AG08395 (cell line): ENCODE results near the gene SCUBE1.

Source experiments
- DNase-seq: peaks from one replicate; pipeline ENCODE4 v3.0.0; 2012; ENCODE audit warnings: mixed read lengths, low spot score

The SCUBE1 gene

DNA sequence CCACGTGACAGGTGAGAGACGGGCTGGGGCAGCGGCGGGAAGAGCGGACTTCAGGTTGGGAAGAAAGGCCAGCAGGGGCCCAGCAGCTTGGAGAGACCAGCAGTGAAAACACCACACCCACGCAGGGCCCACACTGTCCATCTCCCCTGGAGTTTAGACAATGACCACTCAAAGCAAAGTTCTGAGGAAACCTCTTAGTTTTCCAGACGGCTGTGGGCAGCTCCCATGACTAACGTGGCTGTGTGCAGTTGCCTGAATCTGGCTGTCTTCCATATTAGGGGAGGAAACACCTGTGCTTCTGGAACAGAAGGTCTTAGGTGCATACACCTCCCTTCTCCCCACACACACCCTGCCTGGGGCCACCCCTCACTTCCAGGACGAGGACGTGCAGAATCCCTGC is 85.6 kb downstream of the SCUBE1 start:
- no peak for DNase-seq

DNA sequence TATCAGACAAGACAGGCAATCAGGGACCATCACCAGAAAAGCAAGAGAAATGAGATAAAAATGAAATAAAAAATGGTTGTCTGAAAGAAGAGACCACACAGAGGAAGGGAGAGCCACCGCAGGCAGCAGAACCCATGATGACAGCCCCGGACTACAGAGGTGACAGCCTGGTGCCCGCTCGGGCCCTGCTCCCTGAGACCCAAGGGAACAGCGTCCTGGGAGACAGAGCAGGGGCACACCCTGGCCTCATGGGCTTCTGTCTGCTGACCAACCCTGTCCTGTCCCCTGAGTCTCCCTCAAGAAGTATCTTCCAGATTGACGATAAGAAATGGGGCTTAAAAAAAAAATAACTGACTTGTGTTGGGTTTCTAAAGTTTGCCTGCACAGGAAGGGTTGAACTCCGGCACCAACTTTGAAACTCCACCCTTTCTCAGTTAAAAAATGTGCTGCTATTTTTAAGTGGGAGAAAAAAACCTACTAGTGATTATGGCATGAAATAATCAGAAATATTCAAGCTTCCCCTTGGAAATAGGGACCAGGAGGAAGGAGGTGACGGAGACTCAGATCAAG is 86.1 kb downstream of the SCUBE1 start:
- no peak for DNase-seq

DNA sequence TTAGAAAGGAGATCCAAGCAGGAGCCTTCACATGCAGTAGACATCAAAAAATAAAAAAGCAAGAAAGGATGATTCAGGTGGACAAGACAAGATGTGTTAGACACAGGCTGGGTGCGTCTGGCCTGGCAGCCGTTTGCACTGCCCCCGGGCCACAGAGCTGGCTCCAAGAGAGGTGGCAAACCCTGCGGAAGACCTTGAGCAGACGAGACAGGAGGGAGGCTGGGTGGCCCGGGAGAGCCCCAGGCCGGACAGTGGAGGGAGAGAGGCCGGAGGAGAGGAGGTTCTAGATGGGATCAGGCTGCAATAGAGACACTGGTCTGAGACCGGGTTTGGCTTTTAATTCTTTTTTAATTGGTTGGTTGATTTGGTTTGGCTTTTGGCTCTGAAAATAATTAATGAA is 86.6 kb downstream of the SCUBE1 start:
- DNase-seq = no peak

DNA sequence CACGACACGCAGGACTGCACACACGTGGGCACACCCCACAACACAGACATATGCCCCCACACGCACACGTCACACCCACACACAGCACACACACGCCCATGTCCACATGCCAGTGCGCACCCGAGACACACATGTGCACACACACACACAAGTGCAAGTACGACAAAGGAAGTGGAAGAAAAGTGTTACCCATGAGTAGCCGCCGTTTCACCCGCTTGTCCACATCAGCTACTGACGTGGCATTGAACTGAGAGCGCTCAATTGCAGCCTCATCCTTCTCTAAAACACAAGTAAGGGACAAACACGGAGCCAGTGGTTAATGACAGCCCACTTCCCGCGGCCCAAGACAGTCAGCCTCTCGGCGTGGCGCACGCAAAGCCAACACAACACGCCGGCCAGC is 87.9 kb downstream of the SCUBE1 start:
- no peak for DNase-seq

DNA sequence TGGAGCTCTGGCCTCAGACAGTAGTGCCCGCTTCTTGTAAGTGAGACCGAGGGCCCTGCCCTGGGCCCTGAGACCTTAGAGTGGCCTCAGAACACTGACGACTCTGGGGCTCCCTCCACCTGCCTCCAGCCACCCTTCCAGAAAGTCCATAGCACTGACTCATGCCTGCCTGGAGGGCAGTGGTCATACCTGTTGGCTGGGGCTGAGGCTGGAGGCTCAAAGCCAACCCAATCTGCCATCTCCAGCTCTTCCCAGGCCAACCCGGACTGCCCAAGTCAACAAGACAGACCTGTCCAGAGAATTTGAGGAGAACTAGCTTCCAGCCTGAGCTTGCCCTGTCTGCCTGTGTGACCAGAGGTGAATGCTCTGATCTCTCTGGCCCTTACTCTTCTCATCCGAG is 89.3 kb downstream of the SCUBE1 start:
- DNase-seq = no peak

DNA sequence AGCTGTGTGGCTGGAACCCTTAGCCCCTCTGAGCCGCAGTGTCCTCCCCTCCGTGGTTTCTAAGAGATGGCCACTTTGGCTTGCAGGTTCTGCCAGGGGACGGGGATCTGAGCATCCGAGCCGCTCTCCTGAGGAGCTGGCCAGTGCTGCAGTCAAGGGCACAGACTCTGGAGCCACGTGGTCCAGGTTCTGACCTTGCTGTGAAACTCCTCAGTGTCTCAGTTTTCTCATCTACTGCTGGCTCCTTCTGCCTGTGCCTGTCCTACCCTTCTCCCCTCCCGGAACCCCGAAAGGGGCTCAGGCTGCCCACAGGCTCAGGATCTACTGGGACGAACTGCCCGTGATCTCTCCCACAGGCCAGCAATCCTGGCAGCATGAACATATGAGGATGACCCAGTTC is 90.9 kb downstream of the SCUBE1 start:
- no peak for DNase-seq

DNA sequence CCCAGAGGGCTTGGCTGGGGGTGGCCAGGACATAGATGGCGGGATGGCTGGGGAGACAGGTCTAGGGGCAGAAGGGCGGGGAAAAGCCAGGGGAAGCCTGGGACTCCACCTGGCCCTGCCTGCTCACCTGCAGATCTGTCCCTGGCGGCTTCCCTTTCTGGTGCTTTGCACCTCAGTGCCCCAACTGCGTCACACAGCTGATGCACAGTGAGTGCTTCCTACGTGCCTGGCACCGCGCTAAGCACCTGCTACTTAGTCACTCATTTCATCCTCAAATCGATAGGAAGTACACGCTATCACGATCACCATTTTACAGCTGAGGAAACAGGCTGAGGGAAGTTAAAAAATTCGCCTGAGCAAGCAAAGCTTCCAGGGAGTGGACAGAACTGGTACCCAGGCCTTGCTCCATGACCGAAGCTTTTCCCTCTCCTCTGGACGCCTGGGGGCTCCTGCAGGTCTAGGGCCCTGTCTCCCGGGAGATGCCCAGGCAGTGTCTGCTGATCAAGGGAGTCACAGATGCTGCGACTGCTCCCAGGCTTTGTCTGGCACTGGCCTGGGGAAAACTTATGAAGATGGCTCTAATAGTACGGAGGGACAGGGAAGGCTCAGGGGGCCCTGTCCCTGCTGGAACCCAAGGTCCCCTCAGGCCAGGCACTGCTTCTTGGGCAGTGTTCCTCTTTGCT is 93.2 kb downstream of the SCUBE1 start:
- DNase-seq = no peak

DNA sequence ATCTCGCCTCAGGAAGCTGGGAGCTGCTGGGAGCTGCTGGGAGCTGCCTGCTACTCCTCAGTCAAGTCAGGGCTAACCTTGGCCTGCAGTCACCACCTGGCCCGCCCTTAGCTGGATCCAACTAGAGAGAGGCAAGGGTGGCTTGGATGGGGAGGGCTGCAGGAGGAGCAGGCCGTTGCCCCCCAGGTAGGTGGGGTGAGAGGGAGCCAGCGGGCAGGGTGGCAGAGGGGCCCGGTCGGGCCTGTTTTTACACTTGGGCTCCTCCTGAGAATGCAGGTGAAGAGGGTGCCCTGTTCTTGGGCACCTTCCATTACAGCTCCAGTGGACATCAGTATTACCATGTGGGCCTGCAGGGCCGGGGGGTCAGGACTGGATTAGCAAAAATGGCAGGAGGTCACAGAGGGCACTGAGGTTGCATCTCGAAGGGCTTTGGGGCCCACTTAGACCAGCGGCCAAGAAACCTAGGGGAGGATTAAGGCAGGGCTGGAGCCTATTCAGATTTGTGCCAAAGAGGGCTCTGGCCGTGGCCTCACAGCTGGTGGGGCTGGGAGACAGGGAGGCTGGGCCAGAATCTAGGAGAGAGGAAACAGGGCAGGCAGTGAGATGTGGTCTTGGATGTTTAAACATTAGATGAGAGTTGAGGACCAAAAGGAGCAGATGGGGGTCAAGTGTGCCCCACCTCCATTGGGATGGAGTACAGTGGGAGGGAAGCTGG is 95.5 kb downstream of the SCUBE1 start:
- DNase-seq = no peak

DNA sequence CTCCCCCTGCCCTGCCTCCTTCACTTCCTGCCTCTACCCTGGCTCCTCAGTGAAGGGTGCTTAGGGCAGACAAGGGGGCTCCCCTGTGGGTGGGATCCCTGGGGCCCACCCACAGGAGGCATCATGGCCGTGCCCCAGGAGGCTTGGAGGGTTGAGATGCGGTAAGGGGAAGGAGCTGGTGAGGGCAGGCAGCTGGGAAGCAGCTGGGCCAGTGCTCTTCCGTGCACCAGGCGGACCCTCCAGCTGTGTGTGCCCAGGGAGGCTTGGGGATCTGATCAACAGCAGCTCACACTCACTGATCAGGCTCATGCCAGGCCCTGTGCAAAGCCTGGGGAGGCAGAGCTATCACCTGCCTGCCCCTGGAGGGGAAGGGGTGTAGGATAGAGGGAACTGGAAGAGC is 97.0 kb downstream of the SCUBE1 start:
- DNase-seq = no peak

DNA sequence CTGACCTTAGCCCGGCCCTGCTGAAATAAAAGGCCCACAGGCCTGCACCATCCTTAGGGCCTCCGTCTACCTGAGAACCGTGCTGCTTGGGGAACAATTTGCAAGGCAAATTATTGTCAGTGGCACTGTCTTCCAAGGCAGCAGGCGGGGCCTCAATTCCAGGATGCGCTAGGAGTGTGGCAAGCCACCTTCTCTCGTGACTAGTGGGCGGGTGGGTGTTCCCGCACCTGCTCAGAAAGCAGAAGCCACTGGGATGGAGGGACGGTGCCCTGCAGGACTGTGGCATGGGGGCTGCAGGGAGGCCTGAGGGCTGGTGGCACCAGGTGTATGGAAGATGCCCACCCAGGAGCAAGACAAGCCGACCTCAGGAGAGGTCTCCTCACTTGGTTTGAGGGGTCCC is 97.5 kb downstream of the SCUBE1 start:
- no peak for DNase-seq

DNA sequence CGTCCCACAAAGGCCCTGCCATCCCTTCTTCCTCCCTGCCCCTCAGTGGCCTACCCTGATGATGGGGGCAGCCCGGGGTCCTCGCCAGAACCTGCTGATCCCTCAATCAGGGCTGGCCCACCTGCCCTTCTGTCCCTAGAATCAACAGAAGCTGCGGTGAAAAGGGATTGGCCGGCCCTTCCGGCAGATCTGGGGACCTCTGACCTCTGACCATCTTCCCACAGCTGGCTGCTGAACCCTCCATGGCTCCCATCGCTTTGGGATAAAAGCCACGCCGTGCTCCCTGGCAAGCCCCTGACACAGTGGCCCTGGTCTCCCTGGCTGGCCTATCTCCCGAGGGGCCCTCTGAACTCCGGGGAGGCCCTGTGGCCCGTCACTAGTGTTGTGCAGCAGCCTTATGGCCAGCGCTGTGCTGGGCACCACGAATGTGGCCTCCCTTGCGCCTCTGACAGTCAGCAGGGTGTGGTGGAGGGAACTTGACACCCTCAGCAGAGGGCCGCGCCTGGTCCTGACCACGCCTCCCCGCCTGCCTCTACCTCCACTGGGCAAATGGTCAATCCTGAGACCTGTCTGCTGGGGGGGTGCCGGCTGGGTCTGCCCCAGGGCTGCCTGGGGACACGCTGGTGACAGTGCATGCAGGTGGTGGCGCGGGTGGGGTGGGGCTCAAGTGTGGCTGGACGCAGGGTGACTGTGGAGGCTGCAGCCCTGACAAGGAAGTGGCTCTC is 98.2 kb downstream of the SCUBE1 start:
- DNase-seq = no peak

DNA sequence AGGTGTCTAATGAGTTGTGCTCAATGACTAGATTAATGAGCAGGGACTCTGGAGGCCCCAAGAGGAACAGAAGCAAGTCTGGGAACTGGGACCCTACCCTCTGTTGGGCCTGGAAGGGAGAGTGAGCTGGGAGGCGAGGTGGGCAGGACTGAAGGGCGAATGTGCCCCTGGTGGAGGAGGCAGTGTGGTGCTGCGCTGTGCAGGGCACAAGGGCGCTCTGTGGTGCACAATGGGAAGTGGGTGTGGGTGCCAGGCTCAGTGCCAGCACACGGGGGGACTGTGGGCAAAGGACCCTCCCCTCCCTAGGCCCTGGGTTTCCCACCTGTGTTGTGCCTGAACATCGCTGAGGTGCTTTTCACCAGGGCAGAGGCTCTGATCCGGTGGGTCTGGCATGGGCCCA is 98.8 kb downstream of the SCUBE1 start:
- no peak for DNase-seq

DNA sequence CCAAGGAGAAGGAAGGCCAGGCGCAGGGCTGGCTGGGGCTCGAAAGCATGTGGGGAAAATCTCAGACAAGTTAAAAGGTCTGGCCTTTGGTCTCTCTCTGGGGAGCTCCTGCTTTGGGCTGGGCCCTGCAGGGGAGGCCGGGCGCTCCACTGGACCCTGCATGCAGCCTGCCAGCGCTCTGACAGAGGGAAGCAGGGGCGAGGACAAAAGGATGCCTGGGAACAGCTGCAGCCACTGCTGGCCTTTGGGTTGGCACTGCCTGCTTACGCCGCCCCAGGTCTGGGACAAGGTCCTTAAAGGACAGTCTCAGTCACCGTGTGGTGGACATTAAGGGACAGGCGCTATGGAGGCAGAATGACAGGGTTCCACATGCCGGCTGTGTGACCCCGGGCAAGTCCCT is 99.8 kb downstream of the SCUBE1 start:
- no peak for DNase-seq

DNA sequence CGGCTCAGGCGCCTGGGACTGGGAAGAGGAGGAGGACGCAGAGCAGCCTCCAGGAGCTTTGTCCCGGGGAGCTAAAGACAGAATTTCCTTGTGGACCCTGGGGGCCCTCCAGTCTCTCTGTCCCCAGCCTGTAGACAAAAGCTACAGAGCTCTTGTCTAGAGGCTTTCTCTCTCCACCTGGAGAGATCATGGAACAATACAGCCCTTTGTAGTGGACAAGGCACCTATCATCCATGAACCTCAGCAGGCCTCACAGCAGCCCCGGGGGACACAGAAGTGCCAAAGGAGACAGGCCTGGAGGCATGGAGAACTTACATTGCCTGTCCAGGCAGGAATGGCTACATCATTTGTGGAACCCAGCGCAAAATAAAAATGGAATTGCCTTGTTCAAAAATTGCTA is 100.5 kb downstream of the SCUBE1 start:
- no peak for DNase-seq

DNA sequence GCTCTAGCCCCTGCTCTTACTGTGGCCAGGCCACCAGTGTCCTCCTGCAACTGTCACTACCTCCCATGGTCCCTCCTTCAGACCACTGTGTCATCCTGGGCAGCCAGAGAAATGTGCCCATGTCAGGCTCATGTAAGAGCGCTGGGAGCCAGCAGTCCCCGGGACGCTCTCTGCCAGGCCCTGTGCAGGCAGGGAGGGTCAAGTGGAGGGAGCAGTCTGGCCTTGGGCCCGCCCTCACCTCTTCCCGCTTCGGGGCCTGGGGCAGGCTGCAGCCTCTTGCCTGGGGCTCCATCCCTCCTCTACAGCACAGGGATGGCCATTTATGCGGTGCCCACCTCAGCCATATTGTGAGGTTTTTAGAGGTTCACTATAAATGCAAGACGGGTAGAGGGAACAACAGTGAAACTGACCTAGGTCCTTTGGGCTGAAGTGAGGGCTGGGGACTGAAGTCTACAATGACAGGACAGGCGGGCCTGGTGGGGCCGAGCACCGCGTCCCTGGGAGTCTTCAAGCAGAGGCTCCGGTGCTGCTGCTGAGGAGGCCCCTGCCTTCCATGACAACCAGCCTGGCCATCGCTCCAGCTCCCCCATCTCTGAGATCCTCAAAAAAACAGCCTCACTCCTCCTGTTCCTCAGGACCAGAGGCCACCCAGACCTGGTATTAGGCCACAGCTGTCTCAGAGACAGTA is 101.3 kb downstream of the SCUBE1 start:
- no peak for DNase-seq

DNA sequence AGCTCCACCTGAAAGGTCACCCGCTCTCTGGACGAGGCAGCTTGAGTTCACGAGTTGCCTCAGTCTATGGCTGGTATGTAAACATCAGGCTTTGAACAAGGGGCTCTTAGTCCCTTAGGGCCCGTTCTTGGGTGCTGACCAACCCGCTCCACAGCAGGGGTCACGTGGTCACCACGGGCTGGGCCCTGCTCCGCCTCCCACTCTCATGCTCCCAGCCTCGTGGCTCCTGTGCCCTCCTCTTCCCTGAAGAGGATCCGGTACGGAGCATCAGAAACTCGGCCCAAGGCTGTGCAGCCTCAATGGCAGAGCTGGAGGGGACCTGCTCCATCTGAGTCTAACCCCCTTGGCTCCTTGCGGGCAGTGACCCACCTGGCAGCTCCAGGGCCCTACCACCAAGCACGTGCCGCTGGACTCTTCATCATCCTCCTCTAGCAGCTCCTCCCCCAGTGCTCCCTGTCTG is 102.0 kb downstream of the SCUBE1 start:
- no peak for DNase-seq

DNA sequence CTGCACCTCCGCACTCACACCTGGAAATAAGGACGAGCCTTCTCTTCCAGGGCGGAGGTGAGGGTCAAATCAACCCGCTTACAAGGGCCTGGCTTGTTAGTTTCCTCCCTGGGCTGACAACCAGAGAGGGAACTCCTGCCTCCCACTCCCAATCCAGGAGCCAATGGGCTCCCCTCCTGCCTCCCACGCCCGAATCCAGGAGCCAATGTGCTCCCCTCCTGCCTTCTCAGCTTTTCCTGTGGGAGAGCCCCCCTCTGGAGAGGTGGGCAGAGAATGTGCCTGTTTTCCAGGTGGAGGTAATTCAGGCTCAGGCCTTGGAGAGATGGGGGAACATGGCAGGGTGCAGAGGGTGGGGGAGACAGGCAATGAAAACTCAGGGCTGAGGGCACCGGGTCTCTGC is 102.6 kb downstream of the SCUBE1 start:
- DNase-seq = no peak

DNA sequence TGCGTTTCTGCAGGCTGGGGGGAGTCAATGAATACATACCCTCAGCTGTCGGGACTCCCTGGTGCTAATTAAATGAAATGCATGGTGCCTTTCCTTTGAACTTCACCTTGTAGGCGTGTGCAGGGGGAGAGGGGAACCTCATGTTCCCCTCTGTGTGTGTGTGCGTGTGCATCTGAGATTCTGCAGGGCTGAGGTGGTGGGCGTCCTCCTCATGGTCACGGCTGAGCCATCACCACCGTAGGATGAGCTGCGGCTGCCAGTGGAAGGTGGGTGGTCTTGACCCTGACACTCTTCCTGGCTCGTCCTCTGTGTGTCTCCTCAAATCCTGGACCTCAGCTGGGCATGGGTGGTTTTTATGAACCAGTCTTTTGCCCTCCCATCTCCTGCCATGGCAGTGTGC is 103.2 kb downstream of the SCUBE1 start:
- no peak for DNase-seq

DNA sequence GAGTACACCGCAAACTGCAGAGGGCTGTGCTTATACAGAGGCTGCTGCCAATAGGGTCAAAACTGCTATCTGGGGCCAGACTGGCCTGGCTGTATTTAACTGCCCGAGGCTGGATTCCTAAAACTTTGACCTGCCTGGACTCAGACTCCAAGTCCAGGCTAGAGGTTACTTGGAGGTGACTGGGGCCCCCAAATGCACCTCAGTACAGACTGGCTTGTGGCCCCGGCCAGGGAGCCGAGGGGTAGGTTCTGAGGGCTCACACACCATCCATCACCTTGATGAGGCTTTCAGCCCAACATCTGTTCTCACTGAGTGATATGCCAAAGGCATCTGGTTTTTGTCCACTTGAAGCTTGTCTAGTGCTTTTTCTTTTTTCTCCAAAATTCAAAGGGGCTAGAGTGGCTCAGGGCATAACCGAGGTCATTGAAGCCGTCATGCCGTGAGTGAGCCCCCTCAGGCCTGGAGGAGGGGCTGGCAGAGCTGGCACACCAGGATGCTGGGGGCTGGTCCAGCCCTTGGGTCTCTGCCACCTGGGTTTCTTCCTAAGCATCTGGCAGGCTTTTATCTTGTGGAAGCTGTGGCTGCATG is 103.9 kb downstream of the SCUBE1 start:
- DNase-seq = no peak

DNA sequence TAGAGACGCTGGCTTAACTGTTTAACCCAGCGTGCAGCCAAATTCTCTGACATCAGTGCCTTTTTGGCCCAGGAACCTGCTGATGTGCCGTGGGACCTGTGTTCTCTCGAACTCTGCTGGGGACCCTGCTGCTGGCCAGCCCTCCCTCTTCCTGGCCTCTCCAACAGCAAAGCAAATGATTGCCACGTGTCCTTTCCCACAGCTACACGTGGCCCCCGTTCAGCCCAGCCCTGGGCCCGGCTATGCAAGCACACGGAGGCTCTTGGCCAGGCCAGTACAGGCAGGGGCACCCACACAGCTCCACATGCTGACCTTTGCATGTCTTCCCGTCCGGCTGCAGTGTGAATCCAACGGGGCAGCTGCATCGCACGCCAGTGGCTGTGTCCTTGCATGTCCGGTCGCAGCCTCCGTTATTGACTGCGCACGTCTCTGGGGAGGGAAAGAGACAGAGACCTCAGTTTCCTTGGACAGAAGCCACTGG is 104.6 kb downstream of the SCUBE1 start:
- DNase-seq = no peak

DNA sequence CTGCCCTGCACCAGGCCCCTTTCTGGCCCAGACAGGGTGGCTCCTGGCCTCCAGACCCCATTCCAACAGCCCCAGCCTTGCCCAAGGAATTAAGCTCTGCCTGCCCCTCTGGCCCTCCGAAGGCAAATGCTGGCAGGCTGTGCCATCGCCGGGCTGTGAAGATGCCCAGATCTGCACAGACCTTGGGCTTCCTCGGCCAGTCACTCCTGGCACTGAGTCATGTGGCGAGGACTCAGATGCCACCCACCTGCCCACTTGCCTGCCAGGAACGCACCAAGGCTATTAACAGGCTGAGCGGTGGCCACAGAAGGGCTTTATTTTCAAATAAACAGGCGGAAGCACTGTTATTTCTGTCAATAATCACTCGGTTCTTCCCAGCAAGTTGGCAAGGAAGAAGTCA is 105.9 kb downstream of the SCUBE1 start:
- no peak for DNase-seq
